ENCODE data around the gene JAK3.
"Not testable (repeated sequence)": the region's sequence is repeated elsewhere in the genome, so short reads cannot be mapped to it uniquely, and the experiment has no call there.

JAK3 gene
- total RNA-seq = 459 reads per million, percentile 98 among the genes with 10 or more reads in this experiment

- DNase-seq = peak; percentile 76
Observed at GRCh38 chr19:17847538-17848366, at the start of gene JAK3. JAK3 (minus strand) TSS chr19:17847982; CDS start chr19:17844417, 3,565 bp downstream.

DNA sequence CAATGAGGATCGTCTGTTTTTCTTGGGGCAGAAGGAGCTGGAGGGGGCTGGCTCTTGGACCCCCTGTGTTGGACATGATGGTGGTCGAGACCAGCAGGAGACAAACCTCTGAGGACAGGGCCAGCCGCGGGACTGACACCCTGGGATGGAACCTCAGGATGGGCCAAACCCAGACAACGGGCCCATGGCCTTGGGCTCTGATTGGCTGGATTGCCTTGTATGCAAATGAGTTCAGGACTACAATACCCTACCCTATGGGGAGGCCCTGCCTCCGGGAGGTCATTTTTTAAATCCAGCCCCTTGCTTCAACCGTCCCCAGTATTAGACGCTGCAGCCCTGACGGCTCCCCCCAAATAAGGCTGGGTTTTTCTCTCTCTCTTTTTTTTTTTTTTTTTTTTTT is 46.0 kb upstream of the JAK3 start:
- no peak for DNase-seq

GRCh38 chr19:17889609-17890214 is 41.9 kb upstream of the JAK3 start:
- DNase-seq = no peak

DNA sequence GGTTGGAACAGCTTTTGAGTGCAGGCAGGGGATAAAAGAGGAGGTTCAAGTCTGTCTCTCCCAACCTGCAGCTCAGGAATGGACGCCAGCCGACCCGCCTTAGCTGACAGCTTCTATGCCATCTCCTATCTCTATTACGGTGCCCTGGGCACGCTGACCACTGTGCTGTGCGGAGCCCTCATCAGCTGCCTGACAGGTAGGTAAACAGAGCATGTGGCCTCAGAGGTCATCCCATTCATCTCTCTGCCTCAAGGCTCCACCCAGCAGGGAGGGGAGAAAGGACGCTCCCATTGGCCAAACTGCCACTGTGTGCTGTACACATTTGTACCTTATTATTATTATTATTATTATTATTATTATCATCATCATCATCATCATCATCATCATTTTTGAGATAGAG is 40.5 kb upstream of the JAK3 start:
- no peak for DNase-seq

GRCh38 chr19:17887221-17887620 is 39.4 kb upstream of the JAK3 start:
- not testable (repeated sequence) for DNase-seq

DNA sequence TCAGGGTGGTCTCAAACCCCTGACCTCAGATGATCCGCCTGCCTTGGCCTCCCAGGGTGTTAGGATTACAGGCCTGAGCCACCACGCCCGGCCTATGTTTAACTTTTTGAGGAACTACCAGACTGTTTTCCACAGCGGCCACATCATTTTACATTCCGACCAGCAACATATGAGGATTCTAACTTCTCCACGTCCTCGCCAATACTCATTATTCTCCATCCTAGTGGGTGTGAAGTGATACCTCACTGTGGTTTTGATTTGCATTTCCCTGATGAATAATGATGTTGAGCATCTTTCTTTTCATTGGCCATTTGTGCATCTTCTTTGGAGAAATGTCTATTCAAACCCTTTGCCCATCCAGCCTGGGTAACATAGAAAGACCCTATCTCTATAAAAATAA is 38.7 kb upstream of the JAK3 start:
- DNase-seq = no peak

GRCh38 chr19:17883627-17884410 is 36.0 kb upstream of the JAK3 start:
- DNase-seq = no peak

GRCh38 chr19:17881701-17882100 is 33.9 kb upstream of the JAK3 start:
- DNase-seq = no peak

DNA sequence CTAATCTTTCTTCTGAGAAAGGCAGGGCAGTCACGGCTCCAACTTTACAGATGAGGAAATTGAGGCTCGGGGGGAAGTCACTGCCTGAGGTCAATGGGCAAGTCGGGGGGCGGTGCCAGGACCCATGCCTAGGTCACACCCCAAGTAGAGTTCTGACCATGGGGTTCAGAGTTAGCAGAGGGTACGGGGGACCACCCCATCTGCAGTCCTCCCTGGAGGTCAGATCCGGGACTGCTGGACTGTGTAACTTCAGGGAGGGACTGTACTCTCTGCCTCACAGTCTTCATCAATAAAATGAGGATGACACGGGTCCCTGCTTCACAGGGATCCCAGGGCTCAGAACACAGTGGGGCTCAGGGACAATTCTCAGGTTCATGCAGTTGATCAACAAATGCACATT is 31.7 kb upstream of the JAK3 start:
- DNase-seq = no peak

DNA sequence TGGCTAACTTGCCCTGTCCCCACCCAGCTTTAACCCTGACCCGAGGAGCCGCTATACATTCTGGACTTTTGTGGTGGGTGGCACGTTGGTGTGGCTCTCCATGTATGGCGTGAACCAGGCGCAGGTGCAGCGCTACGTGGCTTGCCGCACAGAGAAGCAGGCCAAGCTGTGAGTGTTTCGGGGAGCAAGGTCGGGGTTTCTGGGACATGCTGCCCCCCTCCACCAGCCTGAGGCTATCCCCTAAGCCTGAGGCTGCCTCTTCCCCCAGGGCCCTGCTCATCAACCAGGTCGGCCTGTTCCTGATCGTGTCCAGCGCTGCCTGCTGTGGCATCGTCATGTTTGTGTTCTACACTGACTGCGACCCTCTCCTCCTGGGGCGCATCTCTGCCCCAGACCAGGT is 29.9 kb upstream of the JAK3 start:
- no peak for DNase-seq

DNA sequence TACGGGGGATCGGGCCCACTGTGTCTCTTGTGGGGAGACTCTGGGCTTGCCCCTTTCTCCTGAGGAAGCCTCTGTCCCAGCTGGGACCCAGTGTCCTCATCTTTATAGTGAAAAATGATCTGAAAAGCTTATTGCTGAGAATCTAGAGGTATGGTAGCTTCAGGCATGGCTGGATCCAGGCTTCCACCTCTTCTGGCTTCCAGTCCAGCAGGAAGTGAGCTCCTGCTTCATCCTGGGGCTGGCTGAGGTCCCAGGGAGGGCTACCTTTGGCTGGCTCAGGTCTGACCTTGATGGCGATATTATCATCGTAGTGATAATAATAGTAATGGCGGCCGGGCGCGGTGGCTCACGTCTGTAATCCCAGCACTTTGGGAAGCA is 27.0 kb upstream of the JAK3 start:
- DNase-seq = no peak

DNA sequence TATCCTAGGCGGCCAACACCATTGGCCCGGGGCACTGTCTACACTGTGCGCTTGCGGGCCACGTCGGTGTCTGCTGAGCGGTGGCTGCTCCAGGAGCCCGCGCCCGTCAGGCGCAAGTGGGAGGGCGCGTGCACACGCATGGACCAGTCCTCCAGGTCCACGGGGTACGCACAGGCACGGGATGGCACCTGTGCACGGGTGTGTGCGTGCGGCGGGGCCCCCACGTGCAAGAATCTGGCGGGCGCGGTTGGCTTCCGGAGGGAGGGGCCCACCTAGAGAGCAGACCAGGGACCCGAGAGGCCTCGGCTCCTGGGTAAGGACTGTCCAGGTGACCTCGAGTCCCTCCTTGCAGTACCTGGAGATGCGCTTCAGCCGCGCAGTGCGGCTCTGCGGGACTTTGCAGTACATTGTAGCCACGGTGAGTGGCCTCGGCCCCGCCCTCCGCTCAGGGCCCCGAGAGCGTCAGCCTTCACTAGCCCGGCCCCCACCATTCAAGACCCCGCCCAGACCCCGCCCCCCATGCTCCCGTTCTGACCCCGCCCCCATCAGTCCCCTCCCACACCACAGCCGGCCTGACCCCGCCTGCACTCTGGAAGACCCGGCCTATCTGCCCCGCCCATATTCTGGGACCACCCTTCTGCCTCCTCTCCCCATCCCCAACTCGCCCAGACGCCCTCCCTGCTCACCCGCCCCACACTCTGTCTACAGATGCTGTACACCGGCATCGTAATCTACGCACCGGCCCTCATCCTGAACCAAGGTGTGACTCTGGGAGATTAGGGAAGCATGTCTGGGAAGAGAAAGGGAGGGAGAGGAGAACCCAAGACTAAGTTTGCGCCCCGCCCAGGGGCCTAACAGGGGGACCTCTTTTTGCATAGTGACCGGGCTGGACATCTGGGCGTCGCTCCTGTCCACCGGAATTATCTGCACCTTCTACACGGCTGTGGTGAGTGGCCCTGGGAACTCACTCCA is 26.3 kb upstream of the JAK3 start:
- peak; percentile 47 for DNase-seq

DNA sequence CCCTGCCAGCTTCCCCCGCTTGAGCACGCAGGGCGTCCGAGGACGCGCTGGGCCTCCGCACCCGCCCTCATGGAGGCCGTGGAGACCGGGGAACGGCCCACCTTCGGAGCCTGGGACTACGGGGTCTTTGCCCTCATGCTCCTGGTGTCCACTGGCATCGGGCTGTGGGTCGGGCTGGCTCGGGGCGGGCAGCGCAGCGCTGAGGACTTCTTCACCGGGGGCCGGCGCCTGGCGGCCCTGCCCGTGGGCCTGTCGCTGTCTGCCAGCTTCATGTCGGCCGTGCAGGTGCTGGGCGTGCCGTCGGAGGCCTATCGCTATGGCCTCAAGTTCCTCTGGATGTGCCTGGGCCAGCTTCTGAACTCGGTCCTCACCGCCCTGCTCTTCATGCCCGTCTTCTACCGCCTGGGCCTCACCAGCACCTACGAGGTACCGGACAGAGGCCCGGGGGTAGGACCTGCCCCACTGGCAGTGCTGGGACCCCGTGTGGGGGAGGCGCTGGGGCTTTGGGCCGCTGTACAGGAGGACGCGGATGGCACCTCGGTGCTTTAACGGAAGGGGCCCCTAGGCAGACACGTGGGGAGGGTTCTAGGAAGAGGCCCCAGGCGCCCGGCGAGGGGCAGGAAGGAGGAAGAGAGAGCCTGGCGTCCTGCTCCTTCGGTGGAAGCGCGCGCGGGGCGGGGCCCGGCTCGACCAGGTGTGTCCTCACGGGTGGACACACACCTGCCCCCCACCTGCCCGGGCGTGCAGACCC is 24.6 kb upstream of the JAK3 start:
- DNase-seq = no peak

GRCh38 chr19:17871878-17872250 is 24.1 kb upstream of the JAK3 start, which contains the start of gene SLC5A5:
SLC5A5 (plus strand) TSS chr19:17871945; CDS start chr19:17872320, 375 bp downstream.
- no peak for DNase-seq

GRCh38 chr19:17871032-17871877 is 23.5 kb upstream of the JAK3 start:
- no peak for DNase-seq

DNA sequence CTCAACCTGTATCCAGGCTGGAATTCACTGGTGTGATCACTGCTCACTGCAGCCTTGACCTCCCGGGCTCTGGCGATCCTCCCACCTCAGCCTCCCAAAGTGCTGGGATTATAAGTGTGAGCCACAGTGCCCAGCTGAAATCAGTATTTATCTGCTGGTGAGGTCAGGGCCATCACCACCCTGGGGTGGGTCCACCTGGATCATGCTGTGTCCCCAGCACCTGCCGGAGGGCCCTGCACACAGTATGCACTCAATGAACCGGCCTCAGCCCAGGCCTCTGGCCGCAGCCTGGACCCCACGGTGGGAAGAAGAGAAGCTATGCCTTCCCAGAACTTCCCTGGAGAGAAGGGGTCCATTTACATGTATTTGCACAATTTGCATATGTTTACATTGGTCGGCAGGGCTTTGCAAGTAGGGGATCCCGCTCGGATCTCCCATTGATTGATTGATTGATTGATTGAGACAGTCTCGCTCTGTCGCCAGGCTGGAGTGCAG is 21.4 kb upstream of the JAK3 start:
- no peak for DNase-seq

- no peak for DNase-seq
Observed at GRCh38 chr19:17868669-17869068, 20.9 kb upstream of the JAK3 start.

DNA sequence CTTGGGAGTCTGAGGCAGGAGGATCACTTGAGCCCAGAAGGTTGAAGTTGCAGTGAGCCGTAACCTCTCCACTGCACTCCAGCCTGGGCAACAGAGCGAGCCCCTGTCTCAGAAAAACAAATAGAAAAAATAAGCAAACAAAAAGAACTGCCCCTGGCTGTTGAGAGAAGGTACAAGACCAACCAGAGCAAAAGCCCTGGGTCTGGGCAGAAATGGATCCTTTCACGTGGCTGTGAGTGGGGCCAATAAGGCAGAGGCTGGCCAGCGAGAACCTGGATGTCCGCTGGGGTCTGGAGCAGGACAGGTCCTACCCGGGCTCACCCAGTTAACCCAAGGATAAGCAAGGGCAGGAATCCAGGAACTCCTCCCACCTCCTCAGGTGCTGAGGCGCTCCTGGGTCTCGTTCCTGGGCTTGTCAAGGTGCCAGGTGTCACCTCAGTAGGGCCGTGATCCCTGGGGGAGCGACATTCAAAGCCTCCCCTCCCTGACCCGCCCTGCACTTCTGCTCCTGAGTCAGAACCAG is 19.2 kb upstream of the JAK3 start:
- DNase-seq = no peak

DNA sequence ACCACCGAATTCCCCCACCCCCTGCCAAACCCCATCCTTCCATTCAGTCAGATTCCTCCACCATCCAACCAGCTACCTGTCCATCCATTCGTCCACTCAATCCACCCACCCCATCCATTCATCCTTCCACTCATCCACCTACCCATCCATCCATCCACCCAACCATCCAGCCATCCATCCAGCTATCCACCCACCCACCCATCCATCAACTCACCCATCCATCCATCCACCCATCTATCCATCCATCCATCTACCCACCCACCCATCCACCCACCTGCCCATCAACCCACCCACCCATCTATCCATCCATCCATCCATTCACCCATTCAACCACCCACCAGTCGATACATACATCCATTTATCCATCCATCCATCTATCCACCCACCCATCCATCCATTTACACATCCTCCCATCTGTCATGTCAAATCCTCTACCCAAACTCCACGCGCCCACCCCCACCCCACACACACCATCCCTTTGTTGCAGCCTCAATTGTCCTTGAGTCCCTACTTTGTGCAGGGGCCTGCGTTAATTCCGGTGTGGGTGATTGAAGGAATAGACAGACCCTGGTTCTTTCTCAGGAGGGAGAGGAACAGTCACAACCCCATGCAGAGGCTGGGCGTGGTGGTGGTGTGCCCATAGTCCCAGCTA is 18.7 kb upstream of the JAK3 start:
- no peak for DNase-seq

Data from effector CD4-positive, alpha-beta T cell (primary cell).